GM12872 (cell line): ENCODE data around the gene PPP2R2C.

Experiments used
- CTCF ChIP-seq: IDR thresholded peaks from 3 replicates; pipeline ENCODE4 v1.5.1; 2011; ENCODE audit warnings: low read depth, mild to moderate bottlenecking, low read length, moderate library complexity; ENCODE audit not compliant: insufficient read depth

The PPP2R2C gene

DNA sequence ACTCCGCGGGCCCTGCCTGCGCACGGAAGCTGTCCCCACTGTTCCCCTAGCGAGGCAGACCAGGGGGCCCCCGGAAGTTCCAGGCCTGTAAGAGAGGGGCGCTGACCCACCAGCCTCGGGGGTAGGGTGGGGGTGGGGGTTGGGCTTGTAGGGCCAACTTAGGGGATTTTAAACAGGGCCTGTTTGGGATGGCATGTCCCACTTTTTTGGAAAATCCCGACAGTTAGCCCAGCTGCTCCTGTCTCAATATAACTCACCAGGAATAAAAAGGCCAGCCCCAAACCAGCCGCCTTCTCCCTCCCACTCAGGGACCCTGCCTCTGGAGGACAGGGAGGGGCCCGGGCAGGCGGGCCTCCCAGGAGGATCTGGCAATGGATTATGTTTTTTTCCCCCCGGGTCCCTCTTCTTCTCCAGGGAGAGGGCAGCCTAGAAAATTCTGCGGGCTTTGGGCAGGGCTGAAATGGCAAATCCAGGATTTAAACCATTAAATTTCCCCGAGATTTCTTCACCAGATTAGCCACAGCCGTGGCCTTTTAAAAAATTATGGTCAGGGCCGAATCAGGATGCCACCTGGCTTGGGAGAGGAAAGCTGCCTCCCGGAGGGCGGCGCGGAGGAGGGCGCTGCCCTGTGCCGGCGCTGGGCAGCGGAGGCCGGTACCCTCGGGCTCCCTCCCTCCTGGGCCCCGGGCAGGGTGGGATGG, 957 bp downstream of the PPP2R2C start:
- no peak for TF ChIP-seq CTCF

DNA sequence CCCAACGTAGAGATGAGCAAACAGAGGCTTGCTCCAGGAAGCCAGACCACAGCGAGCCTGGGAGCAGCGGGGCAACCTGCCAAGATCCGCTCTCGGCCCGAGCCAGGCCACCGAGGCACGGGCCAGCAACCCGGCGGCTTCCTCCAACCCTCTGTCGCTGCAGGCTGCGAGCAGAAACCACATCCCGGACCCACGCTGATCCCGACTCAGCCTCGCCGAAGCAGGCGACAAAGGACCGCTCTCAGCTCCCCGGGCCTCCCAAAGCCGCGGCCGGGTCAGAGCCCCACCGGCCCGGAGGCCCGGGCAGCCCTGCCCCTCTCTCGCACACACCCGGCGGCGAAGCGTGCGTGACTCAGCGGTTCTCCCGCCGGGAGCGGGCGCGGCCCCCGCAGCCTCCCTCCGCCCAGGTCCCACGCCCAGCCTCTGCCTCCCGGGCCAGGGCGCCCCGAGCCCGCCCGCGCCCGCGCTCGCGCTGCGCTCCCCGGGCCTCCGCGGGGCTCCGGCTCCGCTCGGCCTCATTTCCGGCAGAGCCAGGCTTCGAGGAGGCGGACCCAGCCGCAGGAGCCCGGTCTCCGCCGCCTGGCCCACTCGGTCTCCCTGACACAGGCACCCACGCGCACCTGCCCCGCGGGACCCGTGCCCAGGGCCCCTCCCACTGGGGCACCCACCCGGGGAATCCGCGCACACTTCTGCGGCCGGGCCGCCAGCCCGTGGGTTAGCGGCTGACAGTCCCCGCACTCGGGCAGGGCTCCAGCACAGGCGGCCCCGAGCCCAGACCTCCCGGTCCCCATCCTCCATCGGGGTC, 1.7 kb downstream of the PPP2R2C start:
- no peak for TF ChIP-seq CTCF

GRCh38 chr4:6469898-6470501, 2.4 kb downstream of the PPP2R2C start:
- TF ChIP-seq CTCF, result no peak

GRCh38 chr4:6469144-6469543, 3.3 kb downstream of the PPP2R2C start:
- no peak for TF ChIP-seq CTCF

DNA sequence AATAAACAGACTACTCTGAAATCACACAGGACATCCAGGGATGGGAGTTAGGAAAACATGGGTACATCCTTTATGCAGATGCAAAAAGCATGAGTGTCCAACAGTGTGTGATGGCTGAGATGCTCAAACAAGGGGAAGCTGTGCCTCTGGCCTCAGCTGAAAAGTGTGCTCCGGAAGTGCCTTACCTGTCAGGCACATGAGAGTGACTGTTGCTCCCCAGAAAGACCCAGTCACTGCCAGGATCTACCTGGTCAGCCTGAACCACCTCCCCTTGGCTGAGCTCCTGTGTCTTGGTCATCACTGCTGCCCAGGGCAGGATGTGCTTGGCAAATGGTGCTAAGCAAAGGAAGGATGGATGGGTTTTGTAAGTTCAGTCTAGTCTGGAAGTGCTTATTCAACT, 4.0 kb downstream of the PPP2R2C start:
- no peak for TF ChIP-seq CTCF

DNA sequence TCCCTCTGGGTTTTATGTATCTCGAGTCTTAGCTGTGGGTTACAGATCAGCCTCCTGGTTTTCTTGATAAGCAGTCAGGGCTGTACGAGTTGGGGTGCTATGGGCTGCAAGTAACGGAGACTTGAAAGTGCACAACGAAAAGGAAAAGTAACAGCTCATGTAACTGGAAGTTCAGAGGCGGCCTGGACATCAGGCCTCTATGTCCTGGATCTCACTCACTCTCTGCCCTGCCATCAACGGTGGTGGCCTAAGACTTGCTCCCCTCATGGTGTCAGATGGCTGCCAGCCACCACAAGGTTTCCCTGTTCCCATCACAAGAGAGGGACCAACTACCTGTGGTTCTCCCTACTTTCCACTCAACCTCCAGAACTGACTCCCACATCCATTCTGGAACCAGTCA, 4.8 kb downstream of the PPP2R2C start:
- no peak for TF ChIP-seq CTCF

DNA sequence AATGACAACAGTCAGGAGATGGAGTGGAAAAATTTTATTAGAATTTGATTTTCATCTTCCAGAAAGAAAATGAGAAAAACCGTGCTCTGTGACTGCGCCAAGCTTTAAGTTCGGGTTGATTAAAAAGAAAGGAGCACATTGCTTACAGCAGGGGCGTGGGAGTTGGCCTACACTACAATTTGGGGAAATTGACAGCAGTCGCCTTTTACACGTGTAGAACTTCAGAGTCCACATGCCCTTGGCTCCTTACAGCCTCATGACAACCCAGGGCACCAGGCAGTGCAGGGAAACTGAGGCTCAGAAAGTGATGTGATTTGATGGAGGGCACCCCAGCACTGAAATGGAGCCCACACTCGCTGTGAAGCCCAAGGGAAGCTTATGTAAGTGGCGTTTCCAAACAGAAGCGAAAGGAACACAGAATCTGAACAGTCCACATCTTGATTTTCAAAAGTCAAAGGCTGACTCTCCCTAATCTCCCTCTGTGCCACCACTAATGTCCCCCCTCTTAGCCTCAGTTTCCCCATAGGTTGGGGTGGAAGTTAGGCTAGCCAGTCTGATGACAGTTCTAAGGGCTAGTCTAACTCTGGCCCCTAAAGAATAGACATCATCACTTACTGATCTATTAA, 5.5 kb downstream of the PPP2R2C start:
- no peak for TF ChIP-seq CTCF
